ENCODE results near the gene YY1. TPM values are rescaled to one million over a fixed set of nuclear protein-coding genes. Genes with fewer than 3 reads are reported as not detected.

The YY1 gene
- total and polyA plus RNA-seq, 2 of the 4 experiments (the other 2 are of a cell fraction): 21.7 to 29.9 TPM

GRCh38 chr14:100325958-100326357 lies 87.0 kb downstream of the YY1 start:
- BruUV-seq (replicated peaks): no TSS peak
- no peak overlapping the region for H3K18ac ChIP-seq (ENCODE audit: low read depth, low read length)
- H2AFZ ChIP-seq (replicated peaks; ENCODE audit: low read length, poor library complexity): no peak overlapping the region
- no peak overlapping the region for H3K4ac ChIP-seq (ENCODE audit: low read depth, low read length)
- no peak overlapping the region for H3K4me2 ChIP-seq (ENCODE audit: low read depth, low read length)
- no peak for TF ChIP-seq ELK1 (IDR thresholded peaks at IDR 0.05; ENCODE audit: borderline replicate concordance, low read depth, low read length)
- no peak for TF ChIP-seq MAFK (IDR thresholded peaks at IDR 0.05; ENCODE audit: low read depth, low read length)
- TF ChIP-seq MXI1 (IDR thresholded peaks at IDR 0.05; ENCODE audit: borderline replicate concordance, low read depth, low read length): no peak
- TF ChIP-seq CEBPB (IDR thresholded peaks at IDR 0.05; ENCODE audit: low read depth, low read length): no peak
- TF ChIP-seq FOS (IDR thresholded peaks at IDR 0.05; ENCODE audit: low read depth, low read length): no peak
- TF ChIP-seq RFX5 (IDR thresholded peaks at IDR 0.05; ENCODE audit: low read depth, low read length): no peak
- no peak for TF ChIP-seq USF2 (IDR thresholded peaks at IDR 0.05; ENCODE audit: low read depth, low read length)
- no peaks in the 10 kb centered on the region for H3K79me1 ChIP-seq (ENCODE audit: low read depth in 1 of 2, low read length in 2 of 2)
- H3K27me3 ChIP-seq (ENCODE audit: control insufficient read depth, insufficient read depth, low read length): no peaks in the 10 kb centered on the region; the same call in 1 of the 2 replicates
- intact Hi-C loops (cut with micrococcal nuclease) (no loop called here), in situ Hi-C loops (cut with MboI; ENCODE audit: low sequenced_read_pairs) (no loop called here), dilution Hi-C loops (cut with HindIII; ENCODE audit: low sequenced_read_pairs, unreplicated experiment) (no loop called here)
- no peak overlapping the region for H2BK20ac ChIP-seq (ENCODE audit: low read depth, low read length)
- no peak overlapping the region for H2AK9ac ChIP-seq (replicated peaks; ENCODE audit: low read depth, low read length, poor library complexity)
- no peak overlapping the region for H4K5ac ChIP-seq (ENCODE audit: low read depth, low read length)
- 81% methylated on average over 6 of the region's 13 CpGs; no CpG with 5 or more reads in 1 of the 2 experiments for WGBS, 2 experiments (ENCODE audit: extremely low coverage in 2 of 2, insufficient read length in 1 of 2)
- H4K8ac ChIP-seq (ENCODE audit: low read depth in 2 of 2, low read length in 2 of 2): no peak overlapping the region
- H3K23ac ChIP-seq (ENCODE audit: low read depth, low read length): no peak overlapping the region
- no peaks in the 10 kb centered on the region for H3K9me3 ChIP-seq (ENCODE audit: control insufficient read depth, insufficient read depth, low read length)
- no peaks in the 10 kb centered on the region for H3K9me1 ChIP-seq (ENCODE audit: insufficient read depth, low read length)
- H3K9ac ChIP-seq (ENCODE audit: low read depth, low read length): no peak overlapping the region
- no peak overlapping the region for H3K27ac ChIP-seq (ENCODE audit: insufficient read depth, low read length)
- H4K20me1 ChIP-seq (ENCODE audit: insufficient read depth, low read length): no peaks in the 10 kb centered on the region
- ATAC-seq (ENCODE audit: low read depth) (no peak), DNase-seq (no peak)
- no peak overlapping the region for H2BK15ac ChIP-seq (ENCODE audit: low read depth, low read length)
- H4K91ac ChIP-seq (ENCODE audit: insufficient read depth, low read depth, low read length): no peak overlapping the region
- no peak overlapping the region for H3K56ac ChIP-seq (ENCODE audit: extremely low read depth, insufficient read depth, low read length)
- no peak overlapping the region for H2AK5ac ChIP-seq (ENCODE audit: low read depth, low read length)
- H3K4me3 ChIP-seq (ENCODE audit: insufficient read depth, low read depth, low read length): no peak overlapping the region
- ChIA-PET CTCF (no interaction called here), POLR2A (ENCODE audit: unreplicated experiment) (no interaction called here)
- H3K4me1 ChIP-seq (ENCODE audit: control insufficient read depth, insufficient read depth, low read length): no peaks in the 10 kb centered on the region
- H2BK5ac ChIP-seq (ENCODE audit: low read depth, low read length, poor library complexity, severe bottlenecking): no peak overlapping the region
- no peak overlapping the region for H3K14ac ChIP-seq (replicated peaks; ENCODE audit: low read depth, low read length)
- no peaks in the 10 kb centered on the region for H3K36me3 ChIP-seq (ENCODE audit: control insufficient read depth, insufficient read depth, low read length)
- H2BK120ac ChIP-seq (ENCODE audit: low read depth, low read length): no peak overlapping the region
